ENCODE measurements around the gene SCN9A.
"Not testable (repeated sequence)": the region's sequence is repeated elsewhere in the genome, so short reads cannot be mapped to it uniquely, and the experiment has no call there.

SCN9A gene

GRCh38 chr2:166332106-166332505 is 43.6 kb downstream of the SCN9A start:
- DNase-seq = no peak

- no peak for DNase-seq
Observed at GRCh38 chr2:166331468-166331867, 44.3 kb downstream of the SCN9A start.

- DNase-seq = no peak
Observed at GRCh38 chr2:166329465-166329864, 46.3 kb downstream of the SCN9A start.

- no peak for DNase-seq
Observed at GRCh38 chr2:166328147-166328546, 47.6 kb downstream of the SCN9A start.

- DNase-seq = no peak
Observed at GRCh38 chr2:166321076-166321475, 54.7 kb downstream of the SCN9A start.

GRCh38 chr2:166314022-166314759 is 61.6 kb downstream of the SCN9A start:
- DNase-seq = no peak

GRCh38 chr2:166312863-166313262 is 62.9 kb downstream of the SCN9A start:
- DNase-seq = not testable (repeated sequence)

- DNase-seq = no peak
Observed at GRCh38 chr2:166307326-166307725, 68.4 kb downstream of the SCN9A start.

GRCh38 chr2:166304656-166305055 is 71.1 kb downstream of the SCN9A start:
- no peak for DNase-seq

- no peak for DNase-seq
Observed at GRCh38 chr2:166302036-166302435, 73.7 kb downstream of the SCN9A start.

GRCh38 chr2:166297951-166298350 is 77.8 kb downstream of the SCN9A start:
- DNase-seq = no peak

GRCh38 chr2:166293984-166294383 is 81.8 kb downstream of the SCN9A start:
- DNase-seq = no peak

- no peak for DNase-seq
Observed at GRCh38 chr2:166285215-166285614, 90.5 kb downstream of the SCN9A start.

- DNase-seq = no peak
Observed at GRCh38 chr2:166284359-166284758, 91.4 kb downstream of the SCN9A start.

- DNase-seq = no peak
Observed at GRCh38 chr2:166282154-166282553, 93.6 kb downstream of the SCN9A start.

GRCh38 chr2:166278856-166279255 is 96.9 kb downstream of the SCN9A start:
- DNase-seq = no peak

GRCh38 chr2:166270376-166270775 is 105.4 kb downstream of the SCN9A start:
- DNase-seq = no peak

GRCh38 chr2:166269322-166269721 is 106.4 kb downstream of the SCN9A start:
- DNase-seq = no peak

- DNase-seq = no peak
Observed at GRCh38 chr2:166257859-166258258, 117.9 kb downstream of the SCN9A start.

- DNase-seq = no peak
Observed at GRCh38 chr2:166256896-166257295, 118.8 kb downstream of the SCN9A start.

GRCh38 chr2:166249318-166249717 is 126.4 kb downstream of the SCN9A start:
- DNase-seq = no peak

GRCh38 chr2:166246901-166247300 is 128.8 kb downstream of the SCN9A start:
- DNase-seq = no peak

GRCh38 chr2:166242309-166242708 is 133.4 kb downstream of the SCN9A start:
- DNase-seq = no peak

GRCh38 chr2:166240387-166241313 is 135.1 kb downstream of the SCN9A start:
- DNase-seq = no peak
